Body of pancreas (tissue), 4 donors: ENCODE data around the gene SYNPO. TPM values are rescaled to one million over a fixed set of nuclear protein-coding genes. Genes with fewer than 3 reads are reported as not detected.

ENCODE experiments used
- ATAC-seq: fragments of 150-250 bp; one replicate; pipeline ENCODE4 v1.9.1; 2016
- DNase-seq, 4 donors: peaks; one replicate each; pipeline ENCODE4 v3.0.0-alpha.2; 2019
- H3K27ac ChIP-seq, 4 donors: fragments of 200-600 bp; sonication (generic); 1 replicate in 3 of 4; 2 replicates in 1 of 4; pipeline versions ENCODE4 v1.5.1 to v1.6.1; 2016 to 2019; ENCODE audit warnings: mild to moderate bottlenecking in 1 of 4, mixed read lengths in 1 of 4, moderate library complexity in 1 of 4
- H3K27me3 ChIP-seq, 2 donors: fragments of 200-600 bp; sonication (generic); one replicate each; pipeline ENCODE4 v1.6.0; 2016; ENCODE audit warnings: mild to moderate bottlenecking in 1 of 2
- H3K36me3 ChIP-seq, 2 donors: fragments of 200-600 bp; sonication (generic); replicated peaks in 1 of 2; 2 replicates each; pipeline ENCODE4 v1.5.1; 2016; ENCODE audit warnings: low read depth in 2 of 2; ENCODE audit not compliant: insufficient read depth in 1 of 2
- H3K4me1 ChIP-seq: fragments of 200-600 bp; sonication (generic); one replicate; pipeline ENCODE4 v1.6.0; 2016
- H3K4me3 ChIP-seq, 2 donors: fragments of 200-600 bp; sonication (generic); 1 replicate in 1 of 2; 2 replicates in 1 of 2; pipeline ENCODE4 v1.5.1; 2016 to 2019
- H3K9me3 ChIP-seq, 3 donors: fragments of 200-600 bp; sonication (generic); 1 replicate in 2 of 3; 2 replicates in 1 of 3; pipeline ENCODE4 v1.5.1; 2016
- POLR2A ChIP-seq, 3 donors: fragments of 450-650 bp; IDR thresholded peaks; one replicate each; pipeline ENCODE4 v1.6.1; 2016; ENCODE audit warnings: antibody characterized with exemption in 3 of 3, mild to moderate bottlenecking in 2 of 3
- WGBS, 2 donors: methylation state at CpG; one replicate each; pipeline ENCODE4 v1.1.5; 2017; 5-methylcytosine and 5-hydroxymethylcytosine counted together
- intact Hi-C: fragments of 100-400 bp; cut with DNase I; formaldehyde crosslinking; loops from one replicate; pipeline ENCODE4 v1.15.1; 2023
- total RNA-seq, 2 donors: library from RNA; depleted of rRNA; stranded (reverse); fragments of >200 nt; gene quantifications; one replicate each; pipeline ENCODE4 v1.1.0, GENCODE V29; 2016
- TF ChIP-seq, protein P1 (sequence below), 7 experiments: fragments of 450-650 bp in 4 of 7; fragments of 200-600 bp in 3 of 7; sonication (generic) in 3 of 7; IDR thresholded peaks; one replicate each; pipeline ENCODE4 v1.5.1; 2016 to 2019; ENCODE audit warnings: antibody characterized with exemption in 7 of 7

SYNPO gene
- total RNA-seq, 2 donors from 2014 or later, result 18.4 to 40.9 TPM

- Histone ChIP-seq H3K9me3 (no peaks in the 10 kb centered on the region), H3K4me3 (no peak overlapping the region), H3K27ac (peak overlapping the region in 1 of 4 donors; percentile 10), H3K4me1 (peaks cover 19% of the 10 kb centered on the region), H3K27me3 (no peaks in the 10 kb centered on the region), H3K36me3 (peaks cover 0 to 5% of the 10 kb centered on the region in 2 donors)
- no peak for TF ChIP-seq POLR2A (IDR thresholded peaks at IDR 0.05)
- TF ChIP-seq, protein P1, sequence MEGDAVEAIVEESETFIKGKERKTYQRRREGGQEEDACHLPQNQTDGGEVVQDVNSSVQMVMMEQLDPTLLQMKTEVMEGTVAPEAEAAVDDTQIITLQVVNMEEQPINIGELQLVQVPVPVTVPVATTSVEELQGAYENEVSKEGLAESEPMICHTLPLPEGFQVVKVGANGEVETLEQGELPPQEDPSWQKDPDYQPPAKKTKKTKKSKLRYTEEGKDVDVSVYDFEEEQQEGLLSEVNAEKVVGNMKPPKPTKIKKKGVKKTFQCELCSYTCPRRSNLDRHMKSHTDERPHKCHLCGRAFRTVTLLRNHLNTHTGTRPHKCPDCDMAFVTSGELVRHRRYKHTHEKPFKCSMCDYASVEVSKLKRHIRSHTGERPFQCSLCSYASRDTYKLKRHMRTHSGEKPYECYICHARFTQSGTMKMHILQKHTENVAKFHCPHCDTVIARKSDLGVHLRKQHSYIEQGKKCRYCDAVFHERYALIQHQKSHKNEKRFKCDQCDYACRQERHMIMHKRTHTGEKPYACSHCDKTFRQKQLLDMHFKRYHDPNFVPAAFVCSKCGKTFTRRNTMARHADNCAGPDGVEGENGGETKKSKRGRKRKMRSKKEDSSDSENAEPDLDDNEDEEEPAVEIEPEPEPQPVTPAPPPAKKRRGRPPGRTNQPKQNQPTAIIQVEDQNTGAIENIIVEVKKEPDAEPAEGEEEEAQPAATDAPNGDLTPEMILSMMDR (IDR thresholded peaks at IDR 0.05), result no peak
- 70 to 74% methylated on average over 5 of the region's 5 CpGs for WGBS, 2 donors
- intact Hi-C loops, result loop anchor here (10.0 kb wide), 1 partner anchor 198 kb away; no protein-coding TSS in a partner anchor
- no peak for ATAC-seq
- no peak for DNase-seq
Measured at GRCh38 chr5:150653145-150653761, 12.8 kb downstream of the SYNPO start.

DNA sequence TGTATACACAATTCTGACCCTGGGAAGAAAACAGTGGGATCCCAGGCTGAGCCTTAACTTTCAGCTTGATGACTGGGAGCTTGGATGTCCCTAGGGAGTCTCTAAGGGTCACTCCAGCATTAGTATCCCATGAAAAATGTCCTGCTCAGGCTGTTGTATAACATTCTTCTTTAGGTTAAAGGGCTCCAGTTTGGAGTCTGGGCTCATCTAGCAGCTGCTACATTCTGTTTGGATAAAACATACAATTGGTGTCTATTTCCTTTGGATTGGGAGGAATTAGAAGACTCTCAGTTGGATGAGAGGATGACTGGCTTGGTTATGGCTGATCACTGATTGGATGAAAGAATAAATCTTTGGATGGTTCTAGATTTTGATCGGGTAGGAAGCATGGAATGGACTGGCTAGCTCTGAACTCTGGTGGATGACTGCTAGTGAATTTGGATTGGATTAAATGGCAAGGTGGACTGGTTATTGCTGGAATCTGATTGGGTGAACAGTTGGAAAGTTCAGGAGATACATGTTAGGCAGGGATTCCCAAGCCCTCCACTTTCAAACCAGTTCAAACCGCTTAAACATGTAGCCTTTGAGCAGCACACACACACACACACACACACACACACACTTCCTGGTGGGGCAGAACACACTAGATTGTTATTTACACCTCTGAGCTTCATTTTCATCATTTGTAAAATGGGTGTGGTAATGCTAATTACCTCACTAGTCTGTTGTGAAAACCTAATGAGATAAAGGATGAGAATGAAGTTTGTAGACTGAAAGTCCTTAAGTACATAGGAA is 13.5 kb downstream of the SYNPO start:
- intact Hi-C loops, result loop anchor here (10.0 kb wide), 1 partner anchor 199 kb away; no protein-coding TSS in a partner anchor
- Histone ChIP-seq H3K27ac (peak overlapping the region in 1 of 4 donors; percentile 10), H3K4me3 (no peak overlapping the region), H3K27me3 (no peaks in the 10 kb centered on the region), H3K9me3 (no peaks in the 10 kb centered on the region), H3K36me3 (no peaks in the 10 kb centered on the region), H3K4me1 (peaks cover 19% of the 10 kb centered on the region)
- ATAC-seq (no peak), DNase-seq (no peak)
- whole genome bisulfite sequencing, 2 donors, result 53 to 75% methylated on average over 2 of the region's 2 CpGs
- TF ChIP-seq, protein P1 (IDR thresholded peaks at IDR 0.05), result no peak
- no peak for TF ChIP-seq POLR2A (IDR thresholded peaks at IDR 0.05)

DNA sequence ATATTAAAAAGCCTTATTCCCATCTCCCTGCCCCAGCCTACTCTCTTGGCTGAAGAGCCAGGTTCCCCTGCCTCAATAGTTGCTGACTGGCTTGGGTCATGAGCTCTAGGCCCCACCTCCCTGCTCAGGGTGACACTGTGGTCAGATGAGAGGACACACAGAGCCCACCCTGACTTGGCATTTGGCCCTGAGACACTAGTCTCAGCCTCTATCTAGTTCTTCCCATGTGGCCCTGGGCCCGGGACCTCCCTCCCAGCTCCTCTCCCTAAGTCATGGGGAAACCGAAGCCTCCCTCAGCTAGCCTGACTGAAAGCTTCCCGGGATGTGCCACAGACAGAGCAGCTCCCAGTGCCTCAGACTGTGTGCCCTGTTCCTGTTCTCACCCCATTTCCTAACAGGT is 14.8 kb downstream of the SYNPO start:
- no peak overlapping the region for H3K4me3 ChIP-seq
- H3K9me3 ChIP-seq, result no peaks in the 10 kb centered on the region
- no peaks in the 10 kb centered on the region for H3K27me3 ChIP-seq
- TF ChIP-seq, protein P1 (IDR thresholded peaks at IDR 0.05), result no peak
- TF ChIP-seq POLR2A (IDR thresholded peaks at IDR 0.05), result no peak
- 77 to 89% methylated on average over 3 of the region's 3 CpGs for WGBS, 2 donors
- intact Hi-C loops, result loop anchor here (10.0 kb wide), 1 partner anchor 200 kb away; no protein-coding TSS in a partner anchor
- H3K27ac ChIP-seq, result no peak overlapping the region
- H3K36me3 ChIP-seq, result no peaks in the 10 kb centered on the region
- DNase-seq (no peak), ATAC-seq (no peak)
- H3K4me1 ChIP-seq, result peaks cover 16% of the 10 kb centered on the region

GRCh38 chr5:150656191-150657132 is 16.0 kb downstream of the SYNPO start:
- H3K4me3 ChIP-seq, result peak overlapping the region in 1 of 2 donors; percentile 7
- H3K9me3 ChIP-seq, result no peaks in the 10 kb centered on the region
- peak; percentile 69 to 83 (median 78) for DNase-seq
- peak overlapping the region in 1 of 4 donors; percentile 41 for H3K27ac ChIP-seq
- intact Hi-C loops, result loop anchor here (10.0 kb wide), 1 partner anchor 202 kb away; no protein-coding TSS in a partner anchor
- 0 to 4% methylated on average over 2 to 56 of the region's 99 CpGs for WGBS, 2 donors
- peak; percentile 82 for ATAC-seq
- no peaks in the 10 kb centered on the region for H3K27me3 ChIP-seq
- H3K36me3 ChIP-seq, result no peaks in the 10 kb centered on the region
- TF ChIP-seq, protein P1 (IDR thresholded peaks at IDR 0.05), result peak; percentile 56 to 91 (median 79)
- no peak for TF ChIP-seq POLR2A (IDR thresholded peaks at IDR 0.05)
- peaks cover 12% of the 10 kb centered on the region for H3K4me1 ChIP-seq
